HepG2 (cell line): ENCODE data around the gene MVK. TPM values are rescaled to one million over a fixed set of nuclear protein-coding genes. Genes with fewer than 3 reads are reported as not detected.

Experiments used
- ATAC-seq: fragments of 200-7000 bp; cut with Tn5 transposase; 3 replicates; pipeline ENCODE4 v1.9.1; 2020; ENCODE audit warnings: mild to moderate bottlenecking, moderate library complexity
- BruUV-seq: library from RNA; stranded (reverse); fragments of 400-500 nt; replicated peaks from 2 replicates; lab custom pipeline; 2021; lab: Mats Ljungman, UMichigan
- CTCF ChIA-PET: fragments of 300-600 bp; formaldehyde crosslinking; extraction: SDS; loops from one replicate; lab custom pipeline; 2021; ENCODE audit warnings: low total read pairs, inconsistent platforms, low intra/inter-chr PET ratio; lab: Yijun Ruan, JAX
- POLR2A ChIA-PET: fragments of 350-600 bp; sonication (Branson Sonifier 250); formaldehyde crosslinking; loops from one replicate; lab custom pipeline; 2020; ENCODE audit warnings: antibody characterized with exemption, inconsistent platforms; lab: Yijun Ruan, JAX
- DNase-seq: peaks from one replicate; pipeline ENCODE4 v3.0.0-alpha.2; 2015; ENCODE audit warnings: low spot score
- FAIRE-seq: peaks from 3 replicates; lab custom pipeline; 2011; peaks lifted over from hg19 to GRCh38; lab: Jason Lieb, UNC
- H2AFZ ChIP-seq: one replicate; pipeline ENCODE4 v1.6.1; 2011; ENCODE audit warnings: low read length, inconsistent platforms
- H3K27ac ChIP-seq: fragments of 300-600 bp; 3 replicates; pipeline ENCODE4 v1.8.0; 2011; ENCODE audit warnings: mixed run types, mild to moderate bottlenecking, mixed read lengths, low read length, inconsistent platforms; ENCODE audit not compliant: insufficient read depth; ENCODE audit errors: extremely low read length
- H3K27me3 ChIP-seq, 2 experiments: fragments of 200-600 bp in 1 of 2; 2 replicates in 1 of 2; 3 replicates in 1 of 2; pipeline versions ENCODE4 v1.6.0 to v1.8.0; 2011; ENCODE audit warnings: low read length in 2 of 2, mild to moderate bottlenecking in 2 of 2, moderate library complexity in 2 of 2, inconsistent platforms in 1 of 2; ENCODE audit not compliant: insufficient read depth in 2 of 2, control insufficient read depth in 1 of 2
- H3K36me3 ChIP-seq, 2 experiments: fragments of 200-600 bp in 1 of 2; replicated peaks in 1 of 2; 2 replicates in 1 of 2; 3 replicates in 1 of 2; pipeline versions ENCODE4 v1.5.1 to v1.8.0; 2011; ENCODE audit warnings: low read length in 2 of 2, inconsistent platforms in 1 of 2; ENCODE audit not compliant: insufficient read depth in 2 of 2, control insufficient read depth in 1 of 2
- H3K4me1 ChIP-seq: 2 replicates; pipeline ENCODE4 v1.5.1; 2012; ENCODE audit warnings: low read length, inconsistent platforms; ENCODE audit not compliant: insufficient read depth
- H3K4me2 ChIP-seq: 2 replicates; pipeline ENCODE4 v1.6.0; 2011; ENCODE audit warnings: low read depth, low read length, inconsistent platforms
- H3K4me3 ChIP-seq, 3 experiments: fragments of 200-600 bp in 1 of 3; sonication (generic), shearing (Covaris generic) in 1 of 3; replicated peaks in 1 of 3; 2 replicates each; pipeline ENCODE4 v1.5.1; 2011 to 2016; ENCODE audit warnings: low read length in 3 of 3, inconsistent platforms in 2 of 3, low read depth in 2 of 3, mild to moderate bottlenecking in 2 of 3, control low read depth in 1 of 3, mixed read lengths in 1 of 3; ENCODE audit not compliant: insufficient read depth in 1 of 3
- H3K79me2 ChIP-seq: one replicate; pipeline ENCODE4 v1.6.1; 2011; ENCODE audit warnings: low read length, inconsistent platforms; ENCODE audit not compliant: insufficient read depth
- H3K9ac ChIP-seq: 2 replicates; pipeline ENCODE4 v1.6.0; 2011; ENCODE audit warnings: mild to moderate bottlenecking, low read depth, low read length, inconsistent platforms; ENCODE audit not compliant: insufficient read depth
- H3K9me3 ChIP-seq: 2 replicates; pipeline ENCODE4 v1.5.1; 2012; ENCODE audit warnings: mild to moderate bottlenecking, low read length
- H4K20me1 ChIP-seq: 2 replicates; pipeline ENCODE4 v1.6.0; 2011; ENCODE audit warnings: inconsistent platforms, mild to moderate bottlenecking, low read length, moderate library complexity; ENCODE audit not compliant: insufficient read depth
- AGO2 ChIP-seq: fragments of 200-400 bp; formaldehyde crosslinking; optimal IDR thresholded peaks from 2 replicates; pipeline ENCODE3; 2017; ENCODE audit warnings: mild to moderate bottlenecking, low read depth, low read length, moderate library complexity
- ARID5B ChIP-seq: IDR thresholded peaks from 2 replicates; pipeline ENCODE4 v1.4.0; 2020; ENCODE audit warnings: mild to moderate bottlenecking, missing genetic modification reagents
- CREB1 ChIP-seq, 2 experiments: fragments of 450-650 bp in 1 of 2; IDR thresholded peaks; 2 replicates each; pipeline ENCODE4 v1.6.1; 2016 to 2017; ENCODE audit warnings: control low read depth in 1 of 2, mild to moderate bottlenecking in 1 of 2, missing compliant biosample characterization in 1 of 2, missing genetic modification characterization in 1 of 2
- ELF3 ChIP-seq: IDR thresholded peaks from 2 replicates; pipeline ENCODE4 v1.6.1; 2016; ENCODE audit warnings: missing genetic modification reagents, missing compliant biosample characterization
- ETV5 ChIP-seq: IDR thresholded peaks from 2 replicates; pipeline ENCODE4 v1.6.1; 2018; ENCODE audit warnings: missing biosample characterization, missing genetic modification reagents, inconsistent platforms, borderline replicate concordance
- FOSL2 ChIP-seq: sonication (generic); formaldehyde crosslinking; IDR thresholded peaks from 2 replicates; pipeline ENCODE4 v1.4.0; 2020; ENCODE audit warnings: missing genetic modification reagents
- HES4 ChIP-seq: sonication (generic); formaldehyde crosslinking; IDR thresholded peaks from 2 replicates; pipeline ENCODE4 v1.9.0; 2021; ENCODE audit warnings: mild to moderate bottlenecking, missing genetic modification reagents, borderline replicate concordance
- JUNB ChIP-seq: sonication (generic); formaldehyde crosslinking; IDR thresholded peaks from 2 replicates; pipeline ENCODE4 v1.8.0; 2022; ENCODE audit warnings: missing genetic modification reagents, mild to moderate bottlenecking, borderline replicate concordance
- ONECUT2 ChIP-seq: sonication (generic); formaldehyde crosslinking; IDR thresholded peaks from 2 replicates; pipeline ENCODE4 v1.4.0; 2020; ENCODE audit warnings: missing genetic modification reagents
- POLR2A ChIP-seq, 2 experiments: IDR thresholded peaks; 2 replicates each; pipeline ENCODE4 v1.6.1; 2011; ENCODE audit warnings: low read depth in 2 of 2, low read length in 2 of 2, mild to moderate bottlenecking in 1 of 2, moderate library complexity in 1 of 2; ENCODE audit not compliant: insufficient read depth in 1 of 2
- SNAI1 ChIP-seq: sonication (generic); formaldehyde crosslinking; IDR thresholded peaks from 2 replicates; pipeline ENCODE4 v1.5.0; 2020; ENCODE audit warnings: mild to moderate bottlenecking, missing genetic modification reagents, borderline replicate concordance
- SP1 ChIP-seq, 2 experiments: fragments of 450-650 bp in 1 of 2; sonication (generic) in 1 of 2; formaldehyde crosslinking in 1 of 2; IDR thresholded peaks; 2 replicates each; pipeline versions ENCODE4 v1.4.0 to v1.6.1; 2016 to 2020; ENCODE audit warnings: missing genetic modification reagents in 1 of 2
- SUZ12 ChIP-seq: fragments of 150-350 bp; IDR thresholded peaks from 2 replicates; pipeline ENCODE4 v1.6.1; 2014; ENCODE audit warnings: low read depth, low read length
- USF2 ChIP-seq, 2 experiments: sonication (generic) in 1 of 2; formaldehyde crosslinking in 1 of 2; IDR thresholded peaks; 2 replicates each; pipeline versions ENCODE4 v1.5.1 to v1.6.1; 2011 to 2020; ENCODE audit warnings: borderline replicate concordance in 1 of 2, low read depth in 1 of 2, low read length in 1 of 2, mild to moderate bottlenecking in 1 of 2, missing genetic modification reagents in 1 of 2, moderate library complexity in 1 of 2
- ZKSCAN1 ChIP-seq: fragments of 150-350 bp; IDR thresholded peaks from 2 replicates; pipeline ENCODE4 v1.6.1; 2014; ENCODE audit warnings: low read length
- ZNF207 ChIP-seq: fragments of 450-650 bp; IDR thresholded peaks from 2 replicates; pipeline ENCODE4 v1.6.1; 2016; ENCODE audit warnings: antibody characterized with exemption, borderline replicate concordance
- ZNF629 ChIP-seq: sonication (generic); formaldehyde crosslinking; conservative IDR thresholded peaks from 2 replicates; pipeline ENCODE4 v1.5.0; 2020; ENCODE audit warnings: missing genetic modification reagents
- ZNF883 ChIP-seq: sonication (generic); formaldehyde crosslinking; IDR thresholded peaks from 2 replicates; pipeline ENCODE4 v1.5.1; 2020; ENCODE audit warnings: mild to moderate bottlenecking, missing genetic modification reagents; ENCODE audit errors: not compliant biosample characterization
- ZSCAN20 ChIP-seq: sonication (generic); formaldehyde crosslinking; IDR thresholded peaks from 2 replicates; pipeline ENCODE4 v1.4.0; 2020; ENCODE audit warnings: missing genetic modification reagents, mild to moderate bottlenecking, borderline replicate concordance
- WGBS: methylation state at CpG from one replicate; pipeline ENCODE4 v1.1.6; 2017; ENCODE audit warnings: low lambda C conversion rate; 5-methylcytosine and 5-hydroxymethylcytosine counted together
- in situ Hi-C: cut with HindIII; loops from 2 replicates; pipeline ENCODE4 v1.10.0; 2017; ENCODE audit warnings: low pct_unique_long_range_greater_than_20kb; ENCODE audit not compliant: extremely low pct_ligation_motif_present
- intact Hi-C: fragments of 100-400 bp; cut with micrococcal nuclease; formaldehyde crosslinking; loops from one replicate; pipeline ENCODE4 v1.10.0; 2022; ENCODE audit not compliant: unreplicated experiment
- polyA plus RNA-seq, 8 experiments: library from polyadenylated mRNA; depleted of rRNA in 3 of 8; stranded (reverse) in 7 of 8; unstranded in 1 of 8; fragments of >200 nt; fragmentation: Illumina TruSeq in 4 of 8; extraction: Trizol in 4 of 8; gene quantifications; 2 replicates each; pipeline versions ENCODE4 v1.2.1 to v1.2.3, GENCODE V29; 2011 to 2016; ENCODE audit warnings: low read depth in 4 of 8, missing spikeins in 1 of 8, mixed read lengths in 1 of 8; ENCODE audit not compliant: insufficient read depth in 1 of 8
- total RNA-seq, 5 experiments: library from RNA; depleted of rRNA; stranded (reverse); fragments of >200 nt; fragmentation: Illumina TruSeq; extraction: Trizol; gene quantifications; 2 replicates each; pipeline ENCODE4 v1.2.3, GENCODE V29; 2016; ENCODE audit warnings: low read depth in 1 of 5

MVK gene
- total and polyA plus RNA-seq, 2 of the 13 experiments (the other 11 are each of a cell fraction or from before 2014, with no cell fraction given), result 11.6 to 66.9 TPM

- FAIRE-seq, result no peak
Observed at GRCh38 chr12:109592195-109592904, 18.8 kb downstream of the MVK start.

More at GRCh38 chr12:109592195-109592904, 18.8 kb downstream of the MVK start:
- Histone ChIP-seq H2AFZ (no peak overlapping the region), H3K27ac (no peak overlapping the region), H3K36me3 (peaks cover 4 to 40% of the 10 kb centered on the region in 2 experiments; a peak in 4 of 5 replicates), H3K79me2 (no peaks in the 10 kb centered on the region), H3K4me2 (no peak overlapping the region), H3K9me3 (no peaks in the 10 kb centered on the region), H3K4me3 (no peak overlapping the region), H4K20me1 (no peaks in the 10 kb centered on the region), H3K9ac (no peak overlapping the region), H3K4me1 (peaks cover 27% of the 10 kb centered on the region), H3K27me3 (no peaks in the 10 kb centered on the region)
- in situ Hi-C loops, result no loop called here
- DNase-seq, result no peak
- BruUV-seq, result no TSS peak
- intact Hi-C loops, result no loop called here
- no peak for TF ChIP-seq ZSCAN20 (CRISPR knock-in tag)
- no peak for TF ChIP-seq USF2 (IDR thresholded peaks at IDR 0.05; ENCODE audit: low read depth, low read length)
- no peak for TF ChIP-seq USF2 (CRISPR knock-in tag; IDR thresholded peaks at IDR 0.05; ENCODE audit: borderline replicate concordance)
- no peak for TF ChIP-seq HES4 (CRISPR knock-in tag)
- no peak for TF ChIP-seq FOSL2
- no peak for TF ChIP-seq ELF3 (CRISPR knock-in tag)
- peak; percentile 70 for TF ChIP-seq ZNF629 (CRISPR knock-in tag)
- no peak for TF ChIP-seq ZNF883 (CRISPR knock-in tag)
- TF ChIP-seq SUZ12, result no peak
- peak; percentile 58; the same call in 1 of the 2 replicates for TF ChIP-seq ZKSCAN1
- TF ChIP-seq ETV5 (CRISPR knock-in tag), result no peak
- no peak for TF ChIP-seq ONECUT2 (CRISPR knock-in tag)
- TF ChIP-seq SP1 (IDR thresholded peaks at IDR 0.05), result no peak
- TF ChIP-seq SP1 (CRISPR knock-in tag; IDR thresholded peaks at IDR 0.05), result no peak
- TF ChIP-seq AGO2, result peak; percentile 25
- TF ChIP-seq ZNF207, result no peak
- no peak for TF ChIP-seq CREB1 (IDR thresholded peaks at IDR 0.05)
- TF ChIP-seq CREB1 (CRISPR knock-in tag; IDR thresholded peaks at IDR 0.05), result no peak
- TF ChIP-seq SNAI1, result no peak
- no peak for TF ChIP-seq JUNB
- no peak for TF ChIP-seq POLR2A (IDR thresholded peaks at IDR 0.05; ENCODE audit: insufficient read depth in 1 of 2, low read depth in 2 of 2, low read length in 2 of 2)
- no peak for TF ChIP-seq ARID5B
- WGBS, result 92% methylated on average over 13 of the region's 19 CpGs
- ChIA-PET CTCF (no interaction called here), POLR2A (no interaction called here)
- ATAC-seq, result no peak
